ENCODE measurements around the gene HIPK3.
A peak's percentile ranks its signal among the peaks of the same experiment; 100 is the strongest.
"Not testable (repeated sequence)": the region's sequence is repeated elsewhere in the genome, so short reads cannot be mapped to it uniquely, and the experiment has no call there.

HIPK3 gene

DNA sequence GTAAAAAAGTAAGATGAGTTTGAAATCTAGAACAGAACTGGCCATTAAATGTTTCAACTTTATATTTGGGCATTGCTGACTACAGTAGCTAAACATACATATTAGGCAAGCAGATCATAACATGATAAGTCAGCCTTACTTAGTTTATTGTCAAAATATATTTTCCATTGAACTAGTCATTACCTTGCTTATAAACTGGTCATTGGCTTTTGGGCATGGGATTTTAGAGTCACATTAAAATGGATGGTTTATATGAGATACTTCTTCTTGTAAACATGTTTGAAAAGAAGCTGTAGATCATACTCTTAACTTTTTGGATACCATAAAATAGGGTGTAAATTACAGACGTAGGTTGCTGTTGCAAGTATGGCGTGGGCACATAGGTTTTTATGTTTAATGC lies 2.7 kb downstream of the HIPK3 start:
- no peak overlapping the region for H3K4me3 ChIP-seq (ENCODE audit: low read length)
- H3K79me2 ChIP-seq (ENCODE audit: low read length) = peaks cover 74% of the 10 kb centered on the region
- no peak overlapping the region for H3K9ac ChIP-seq (ENCODE audit: low read length)
- H3K4me1 ChIP-seq (ENCODE audit: low read length) = peaks cover 13% of the 10 kb centered on the region
- H4K20me1 ChIP-seq (ENCODE audit: insufficient read depth, low read length) = peaks cover 36% of the 10 kb centered on the region
- no peaks in the 10 kb centered on the region for H3K36me3 ChIP-seq (replicated peaks; ENCODE audit: low read depth, low read length)
- TF ChIP-seq, protein P1, sequence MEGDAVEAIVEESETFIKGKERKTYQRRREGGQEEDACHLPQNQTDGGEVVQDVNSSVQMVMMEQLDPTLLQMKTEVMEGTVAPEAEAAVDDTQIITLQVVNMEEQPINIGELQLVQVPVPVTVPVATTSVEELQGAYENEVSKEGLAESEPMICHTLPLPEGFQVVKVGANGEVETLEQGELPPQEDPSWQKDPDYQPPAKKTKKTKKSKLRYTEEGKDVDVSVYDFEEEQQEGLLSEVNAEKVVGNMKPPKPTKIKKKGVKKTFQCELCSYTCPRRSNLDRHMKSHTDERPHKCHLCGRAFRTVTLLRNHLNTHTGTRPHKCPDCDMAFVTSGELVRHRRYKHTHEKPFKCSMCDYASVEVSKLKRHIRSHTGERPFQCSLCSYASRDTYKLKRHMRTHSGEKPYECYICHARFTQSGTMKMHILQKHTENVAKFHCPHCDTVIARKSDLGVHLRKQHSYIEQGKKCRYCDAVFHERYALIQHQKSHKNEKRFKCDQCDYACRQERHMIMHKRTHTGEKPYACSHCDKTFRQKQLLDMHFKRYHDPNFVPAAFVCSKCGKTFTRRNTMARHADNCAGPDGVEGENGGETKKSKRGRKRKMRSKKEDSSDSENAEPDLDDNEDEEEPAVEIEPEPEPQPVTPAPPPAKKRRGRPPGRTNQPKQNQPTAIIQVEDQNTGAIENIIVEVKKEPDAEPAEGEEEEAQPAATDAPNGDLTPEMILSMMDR (IDR thresholded peaks at IDR 0.05; ENCODE audit: low read depth, low read length) = no peak
- no peak for TF ChIP-seq EZH2phosphoT487 (IDR thresholded peaks at IDR 0.05; ENCODE audit: low read depth)
- H3K9me3 ChIP-seq (ENCODE audit: insufficient read depth, low read length) = no peaks in the 10 kb centered on the region
- H3K4me2 ChIP-seq (ENCODE audit: low read length) = peak overlapping the region; percentile 68; the same call in 1 of the 2 replicates
- no peak overlapping the region for H3K27ac ChIP-seq (ENCODE audit: low read length)
- no peak overlapping the region for H2AFZ ChIP-seq (ENCODE audit: low read depth, low read length)
- no peaks in the 10 kb centered on the region for H3K27me3 ChIP-seq (ENCODE audit: low read depth, low read length)

DNA sequence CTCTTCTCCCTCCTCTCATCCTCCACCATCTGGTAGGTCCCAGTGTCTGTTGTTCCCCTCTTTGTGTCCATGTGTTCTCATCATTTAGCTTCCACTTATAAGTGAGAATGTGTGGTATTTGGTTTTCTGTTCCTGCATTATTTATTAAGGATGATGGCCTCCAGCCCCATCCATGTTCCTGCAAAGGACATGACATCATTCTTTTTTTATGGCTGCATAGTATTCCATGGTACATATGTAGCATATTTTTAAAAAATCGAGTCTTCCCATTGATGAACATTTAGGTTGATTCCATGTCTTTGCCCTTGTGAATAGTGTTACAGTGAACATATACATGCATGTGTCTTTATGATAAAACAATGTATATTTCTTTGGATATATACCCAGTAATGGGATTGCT lies 4.2 kb downstream of the HIPK3 start:
- not testable (repeated sequence) for H3K4me3 ChIP-seq (ENCODE audit: low read length)

DNA sequence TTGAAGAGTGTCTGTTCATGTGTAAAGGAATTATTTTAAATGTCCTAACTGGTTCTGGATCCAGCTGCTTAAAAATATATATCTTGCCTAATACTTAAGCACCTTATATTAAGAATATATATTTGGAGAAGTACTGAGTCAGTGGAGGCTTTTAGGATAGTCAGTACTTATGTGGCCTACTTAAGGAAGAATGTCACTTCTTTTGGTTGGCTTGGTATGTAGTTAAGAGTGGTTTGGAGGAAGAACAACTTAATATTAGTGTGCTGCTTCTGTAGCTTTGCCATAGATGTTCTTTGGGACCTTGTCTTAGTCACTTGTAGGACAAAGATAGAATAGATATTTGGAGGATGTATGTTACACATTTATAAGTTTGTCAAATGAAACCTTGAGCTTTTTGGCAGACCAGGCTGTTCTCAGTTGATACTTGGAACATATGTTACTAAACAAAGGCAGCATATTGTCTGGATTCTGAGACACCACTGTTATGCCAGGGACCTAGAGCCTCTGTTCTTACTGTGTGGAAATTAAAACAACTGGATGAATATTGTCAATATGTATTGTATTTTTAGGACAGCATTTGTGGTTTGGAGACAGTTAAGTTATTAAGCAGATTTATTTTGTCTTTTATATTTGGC lies 4.9 kb downstream of the HIPK3 start:
- no peak overlapping the region for H2AFZ ChIP-seq (ENCODE audit: low read depth, low read length)
- no peak overlapping the region for H3K27ac ChIP-seq (ENCODE audit: low read length)
- peaks cover 6% of the 10 kb centered on the region; the same call in 1 of the 2 replicates for H3K4me1 ChIP-seq (ENCODE audit: low read length)
- no peak overlapping the region for H3K9ac ChIP-seq (ENCODE audit: low read length)
- peaks cover 36% of the 10 kb centered on the region for H4K20me1 ChIP-seq (ENCODE audit: insufficient read depth, low read length)
- H3K9me3 ChIP-seq (ENCODE audit: insufficient read depth, low read length) = no peaks in the 10 kb centered on the region
- H3K79me2 ChIP-seq (ENCODE audit: low read length) = peaks cover 91% of the 10 kb centered on the region
- TF ChIP-seq, protein P1 (IDR thresholded peaks at IDR 0.05; ENCODE audit: low read depth, low read length) = no peak
- TF ChIP-seq EZH2phosphoT487 (IDR thresholded peaks at IDR 0.05; ENCODE audit: low read depth) = no peak
- no peak overlapping the region for H3K4me3 ChIP-seq (ENCODE audit: low read length)
- H3K4me2 ChIP-seq (ENCODE audit: low read length) = no peak overlapping the region
- H3K27me3 ChIP-seq (ENCODE audit: low read depth, low read length) = no peaks in the 10 kb centered on the region
- no peaks in the 10 kb centered on the region for H3K36me3 ChIP-seq (replicated peaks; ENCODE audit: low read depth, low read length)

More for the DNA sequence above, 4.2 kb downstream of the HIPK3 start:
- H2AFZ ChIP-seq (ENCODE audit: low read depth, low read length); H3K27me3 ChIP-seq (ENCODE audit: low read depth, low read length); H3K27ac ChIP-seq (ENCODE audit: low read length); H3K36me3 ChIP-seq (replicated peaks; ENCODE audit: low read depth, low read length); H3K4me1 ChIP-seq (ENCODE audit: low read length); H3K9me3 ChIP-seq (ENCODE audit: insufficient read depth, low read length); H3K9ac ChIP-seq (ENCODE audit: low read length); H3K4me2 ChIP-seq (ENCODE audit: low read length): not testable (repeated sequence)
- Histone ChIP-seq H4K20me1 (ENCODE audit: insufficient read depth, low read length) (peaks cover 36% of the 10 kb centered on the region), H3K79me2 (ENCODE audit: low read length) (peaks cover 85% of the 10 kb centered on the region)

DNA sequence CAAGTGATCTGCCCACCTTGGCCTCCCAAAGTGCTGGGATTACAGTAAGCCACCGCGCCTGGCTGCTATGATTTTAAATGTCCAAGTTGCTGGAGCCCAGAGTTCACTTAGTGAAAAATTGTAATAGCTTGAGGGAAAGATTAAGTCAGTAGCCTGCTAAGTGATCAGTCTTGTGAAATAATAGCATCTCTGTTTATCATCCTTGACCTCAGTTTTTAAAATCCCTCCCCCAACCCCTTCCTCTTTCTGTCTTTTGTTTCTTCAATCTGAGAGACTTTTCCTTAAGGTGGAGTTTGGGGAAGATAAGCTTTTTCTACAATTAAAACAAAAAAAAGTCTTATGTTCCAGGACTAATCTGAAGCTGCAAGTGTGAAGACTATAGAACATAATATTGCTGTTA lies 6.4 kb downstream of the HIPK3 start:
- TF ChIP-seq, protein P1 (IDR thresholded peaks at IDR 0.05; ENCODE audit: low read depth, low read length) = no peak
- TF ChIP-seq EZH2phosphoT487 (IDR thresholded peaks at IDR 0.05; ENCODE audit: low read depth) = no peak
- H3K4me1 ChIP-seq (ENCODE audit: low read length) = peaks cover 6% of the 10 kb centered on the region; the same call in 1 of the 2 replicates
- no peaks in the 10 kb centered on the region for H3K27me3 ChIP-seq (ENCODE audit: low read depth, low read length)
- no peaks in the 10 kb centered on the region for H3K9me3 ChIP-seq (ENCODE audit: insufficient read depth, low read length)
- H4K20me1 ChIP-seq (ENCODE audit: insufficient read depth, low read length) = peaks cover 34% of the 10 kb centered on the region
- H3K79me2 ChIP-seq (ENCODE audit: low read length) = peaks cover 78% of the 10 kb centered on the region
- no peaks in the 10 kb centered on the region for H3K36me3 ChIP-seq (replicated peaks; ENCODE audit: low read depth, low read length)
- no peak overlapping the region for H2AFZ ChIP-seq (ENCODE audit: low read depth, low read length)
- no peak overlapping the region for H3K4me3 ChIP-seq (ENCODE audit: low read length)
- H3K4me2 ChIP-seq (ENCODE audit: low read length) = no peak overlapping the region
- no peak overlapping the region for H3K27ac ChIP-seq (ENCODE audit: low read length)
- H3K9ac ChIP-seq (ENCODE audit: low read length) = no peak overlapping the region

All from OCI-LY3 (cell line).